HEK293 (cell line): ENCODE results near the gene SNRPA1.

Experiments
- CTCF ChIA-PET: fragments of 350-600 bp; formaldehyde crosslinking; extraction: SDS; loops from one replicate; lab custom pipeline; 2021; ENCODE audit warnings: antibody characterized with exemption; lab: Yijun Ruan, JAX
- POLR2A ChIA-PET: fragments of 300-600 bp; formaldehyde crosslinking; extraction: SDS; loops from one replicate; lab custom pipeline; 2020; ENCODE audit warnings: antibody characterized with exemption, inconsistent platforms; lab: Yijun Ruan, JAX
- H3K27ac ChIP-seq: fragments of 200-500 bp; sonication (Bioruptor generic); 2 replicates; pipeline ENCODE4 v1.5.1; 2014; ENCODE audit warnings: low read depth, low read length, control low read depth, inconsistent platforms; ENCODE audit errors: extremely low read depth
- H3K36me3 ChIP-seq, 2 experiments: fragments of 200-500 bp in 1 of 2; sonication (Bioruptor generic) in 1 of 2; 1 replicate in 1 of 2; 2 replicates in 1 of 2; pipeline ENCODE4 v1.5.1; 2014 to 2017; ENCODE audit warnings: inconsistent platforms in 2 of 2, low read length in 2 of 2; ENCODE audit not compliant: control insufficient read depth in 2 of 2, insufficient read depth in 1 of 2
- H3K4me1 ChIP-seq: fragments of 200-500 bp; sonication (Bioruptor generic); 2 replicates; pipeline ENCODE4 v1.5.1; 2014; ENCODE audit warnings: mild to moderate bottlenecking, low read length, inconsistent platforms; ENCODE audit not compliant: control insufficient read depth, insufficient read depth
- H3K4me3 ChIP-seq: 2 replicates; pipeline ENCODE4 v1.5.1; 2011; ENCODE audit warnings: low read depth, mild to moderate bottlenecking, control low read depth, low read length, moderate library complexity
- H3K9me3 ChIP-seq: fragments of 200-500 bp; sonication (Bioruptor generic); 2 replicates; pipeline ENCODE4 v1.5.1; 2014; ENCODE audit warnings: low read depth, low read length, inconsistent platforms; ENCODE audit not compliant: control insufficient read depth, insufficient read depth
- OSR2 ChIP-seq: fragments of 450-650 bp; formaldehyde crosslinking; IDR thresholded peaks from 2 replicates; pipeline ENCODE4 v1.5.1; 2016; ENCODE audit warnings: missing biosample characterization, missing genetic modification characterization
- SETDB1 ChIP-seq: IDR thresholded peaks from one replicate; pipeline ENCODE4 v1.6.1; 2017; ENCODE audit warnings: mild to moderate bottlenecking, low read length, moderate library complexity, mixed read lengths; ENCODE audit not compliant: insufficient read length
- SP2 ChIP-seq: fragments of 450-650 bp; formaldehyde crosslinking; IDR thresholded peaks from 2 replicates; pipeline ENCODE4 v1.5.1; 2016; ENCODE audit warnings: missing biosample characterization, missing genetic modification characterization
- TCF7L2 ChIP-seq: IDR thresholded peaks from 2 replicates; pipeline ENCODE4 v1.6.1; 2011; ENCODE audit warnings: low read depth, mild to moderate bottlenecking, inconsistent platforms, low read length, moderate library complexity, borderline replicate concordance
- WT1 ChIP-seq: fragments of 450-650 bp; formaldehyde crosslinking; IDR thresholded peaks from 2 replicates; pipeline ENCODE4 v1.5.1; 2016; ENCODE audit warnings: missing biosample characterization, missing genetic modification characterization
- YY2 ChIP-seq: fragments of 450-650 bp; formaldehyde crosslinking; IDR thresholded peaks from 2 replicates; pipeline ENCODE4 v1.5.1; 2016; ENCODE audit warnings: missing biosample characterization, missing genetic modification characterization
- ZBTB10 ChIP-seq: fragments of 450-650 bp; formaldehyde crosslinking; IDR thresholded peaks from 2 replicates; pipeline ENCODE4 v1.5.1; 2016; ENCODE audit warnings: missing biosample characterization, missing genetic modification characterization
- ZBTB17 ChIP-seq: fragments of 450-650 bp; formaldehyde crosslinking; IDR thresholded peaks from 2 replicates; pipeline ENCODE4 v1.5.1; 2016; ENCODE audit warnings: missing biosample characterization, missing genetic modification characterization
- ZBTB21 ChIP-seq: fragments of 450-650 bp; formaldehyde crosslinking; IDR thresholded peaks from 2 replicates; pipeline ENCODE4 v1.5.1; 2017; ENCODE audit warnings: missing biosample characterization, missing genetic modification characterization
- ZBTB8A ChIP-seq: fragments of 450-650 bp; formaldehyde crosslinking; IDR thresholded peaks from 2 replicates; pipeline ENCODE4 v1.5.1; 2016; ENCODE audit warnings: missing biosample characterization, missing genetic modification characterization
- ZNF133 ChIP-seq: fragments of 450-650 bp; formaldehyde crosslinking; IDR thresholded peaks from 2 replicates; pipeline ENCODE4 v1.5.1; 2016; ENCODE audit warnings: missing biosample characterization, missing genetic modification characterization
- ZNF18 ChIP-seq: fragments of 450-650 bp; formaldehyde crosslinking; IDR thresholded peaks from 2 replicates; pipeline ENCODE4 v1.5.1; 2016; ENCODE audit warnings: missing biosample characterization, missing genetic modification characterization
- ZNF2 ChIP-seq: fragments of 450-650 bp; formaldehyde crosslinking; IDR thresholded peaks from 2 replicates; pipeline ENCODE4 v1.5.1; 2016; ENCODE audit warnings: missing biosample characterization, missing genetic modification characterization
- ZNF211 ChIP-seq: fragments of 450-650 bp; formaldehyde crosslinking; IDR thresholded peaks from 2 replicates; pipeline ENCODE4 v1.5.1; 2016; ENCODE audit warnings: low read depth, missing biosample characterization, missing genetic modification characterization
- ZNF24 ChIP-seq: fragments of 450-650 bp; formaldehyde crosslinking; IDR thresholded peaks from 2 replicates; pipeline ENCODE4 v1.5.1; 2016; ENCODE audit warnings: missing biosample characterization, missing genetic modification characterization
- ZNF302 ChIP-seq: fragments of 450-650 bp; formaldehyde crosslinking; IDR thresholded peaks from 2 replicates; pipeline ENCODE4 v1.5.1; 2016; ENCODE audit warnings: missing biosample characterization, missing genetic modification characterization, low read depth
- ZNF398 ChIP-seq: fragments of 450-650 bp; formaldehyde crosslinking; IDR thresholded peaks from 2 replicates; pipeline ENCODE4 v1.5.1; 2017; ENCODE audit warnings: missing biosample characterization, missing genetic modification characterization
- ZNF449 ChIP-seq: fragments of 450-650 bp; formaldehyde crosslinking; IDR thresholded peaks from 2 replicates; pipeline ENCODE4 v1.5.1; 2017; ENCODE audit warnings: missing biosample characterization, mild to moderate bottlenecking, missing genetic modification characterization, moderate library complexity
- ZNF529 ChIP-seq: fragments of 450-650 bp; formaldehyde crosslinking; IDR thresholded peaks from 2 replicates; pipeline ENCODE4 v1.5.1; 2017; ENCODE audit warnings: missing genetic modification characterization, missing biosample characterization; ENCODE audit not compliant: insufficient replicate concordance
- ZNF548 ChIP-seq: fragments of 450-650 bp; formaldehyde crosslinking; IDR thresholded peaks from 2 replicates; pipeline ENCODE4 v1.5.1; 2016; ENCODE audit warnings: missing biosample characterization, missing genetic modification characterization
- ZNF626 ChIP-seq: fragments of 450-650 bp; sonication (Bioruptor Pico); formaldehyde crosslinking; IDR thresholded peaks from 2 replicates; pipeline ENCODE4 v1.5.1; 2018; ENCODE audit warnings: missing biosample characterization, missing genetic modification characterization, inconsistent platforms
- ZSCAN5A ChIP-seq: fragments of 450-650 bp; formaldehyde crosslinking; IDR thresholded peaks from 2 replicates; pipeline ENCODE4 v1.5.1; 2016; ENCODE audit warnings: missing biosample characterization, missing genetic modification characterization

SNRPA1 gene

GRCh38 chr15:101264011-101264410 is 31.0 kb downstream of the SNRPA1 start (continued):
- no peak for TF ChIP-seq ZNF24 (tag by site-specific recombination)
- TF ChIP-seq SP2: no peak
- TF ChIP-seq ZNF398: no peak

- POLR2A ChIA-PET: no interaction called here
- Histone ChIP-seq H3K4me3 (no peak overlapping the region), H3K27ac (no peak overlapping the region), H3K36me3 (no peaks in the 10 kb centered on the region), H3K9me3 (no peaks in the 10 kb centered on the region), H3K4me1 (no peaks in the 10 kb centered on the region)
- CTCF ChIA-PET: interaction anchor here (0.6 to 1.8 kb wide), 6 partner anchors 10 to 630 kb away, joined by 3 to 14 read pairs (median 4); no protein-coding TSS in a partner anchor
- TF ChIP-seq SETDB1: no peak
- TF ChIP-seq ZNF18 (tag by site-specific recombination): no peak
- no peak for TF ChIP-seq ZNF302 (tag by site-specific recombination)
- TF ChIP-seq ZBTB10 (tag by site-specific recombination): no peak
- TF ChIP-seq OSR2 (tag by site-specific recombination): no peak
- TF ChIP-seq TCF7L2: no peak
- no peak for TF ChIP-seq ZNF449
- TF ChIP-seq WT1: no peak
- TF ChIP-seq ZNF2 (tag by site-specific recombination): no peak
- no peak for TF ChIP-seq YY2 (tag by site-specific recombination)
- no peak for TF ChIP-seq ZBTB21
- TF ChIP-seq ZBTB17 (tag by site-specific recombination): no peak
- no peak for TF ChIP-seq ZNF548 (tag by site-specific recombination)
- no peak for TF ChIP-seq ZNF626 (tag by site-specific recombination)
- TF ChIP-seq ZBTB8A: no peak
- TF ChIP-seq ZNF529 (tag by site-specific recombination): no peak
- TF ChIP-seq ZSCAN5A (tag by site-specific recombination): no peak
- TF ChIP-seq ZNF211 (tag by site-specific recombination): no peak
- no peak for TF ChIP-seq ZNF133
These were observed 32.5 kb downstream of the SNRPA1 start for GRCh38 chr15:101262551-101262950.
